ENCODE results near the gene IL17C. TPM values are rescaled to one million over a fixed set of nuclear protein-coding genes. Genes with fewer than 3 reads are reported as not detected.

IL17C gene
- total and polyA plus RNA-seq, 9 of the 15 experiments (the other 6 are each of a cell fraction or from before 2014, with no cell fraction given), result not detected

DNA sequence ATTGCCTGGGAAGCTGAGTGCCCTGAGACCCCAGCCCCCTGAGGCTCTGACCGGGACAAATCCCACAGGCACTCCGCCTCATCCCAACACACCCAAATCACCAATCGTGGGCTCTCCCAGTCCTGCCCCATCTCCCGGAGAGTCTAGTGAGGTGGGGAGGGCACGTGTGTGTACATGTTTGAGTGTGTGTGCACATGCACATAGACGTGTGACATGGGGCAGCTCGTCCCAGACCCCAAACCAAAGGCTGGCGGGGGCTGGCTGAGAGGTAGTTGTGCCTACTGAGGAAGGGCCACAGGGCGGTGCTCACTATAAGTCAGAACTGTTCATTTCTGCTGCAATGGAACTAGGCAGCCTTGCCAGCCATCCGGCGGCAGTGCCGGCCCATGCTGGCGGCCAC is 39.3 kb downstream of the IL17C start (continued):
- TF ChIP-seq SAP30 (IDR thresholded peaks at IDR 0.05; ENCODE audit: borderline replicate concordance, insufficient read depth, low read depth, low read length, poor library complexity, severe bottlenecking), result no peak
- no peak for TF ChIP-seq ZC3H4 (CRISPR knock-in tag; IDR thresholded peaks at IDR 0.05; ENCODE audit: borderline replicate concordance)
- TF ChIP-seq NFYB (IDR thresholded peaks at IDR 0.05; ENCODE audit: extremely low read depth, insufficient read length), result no peak
- TF ChIP-seq, protein P1, sequence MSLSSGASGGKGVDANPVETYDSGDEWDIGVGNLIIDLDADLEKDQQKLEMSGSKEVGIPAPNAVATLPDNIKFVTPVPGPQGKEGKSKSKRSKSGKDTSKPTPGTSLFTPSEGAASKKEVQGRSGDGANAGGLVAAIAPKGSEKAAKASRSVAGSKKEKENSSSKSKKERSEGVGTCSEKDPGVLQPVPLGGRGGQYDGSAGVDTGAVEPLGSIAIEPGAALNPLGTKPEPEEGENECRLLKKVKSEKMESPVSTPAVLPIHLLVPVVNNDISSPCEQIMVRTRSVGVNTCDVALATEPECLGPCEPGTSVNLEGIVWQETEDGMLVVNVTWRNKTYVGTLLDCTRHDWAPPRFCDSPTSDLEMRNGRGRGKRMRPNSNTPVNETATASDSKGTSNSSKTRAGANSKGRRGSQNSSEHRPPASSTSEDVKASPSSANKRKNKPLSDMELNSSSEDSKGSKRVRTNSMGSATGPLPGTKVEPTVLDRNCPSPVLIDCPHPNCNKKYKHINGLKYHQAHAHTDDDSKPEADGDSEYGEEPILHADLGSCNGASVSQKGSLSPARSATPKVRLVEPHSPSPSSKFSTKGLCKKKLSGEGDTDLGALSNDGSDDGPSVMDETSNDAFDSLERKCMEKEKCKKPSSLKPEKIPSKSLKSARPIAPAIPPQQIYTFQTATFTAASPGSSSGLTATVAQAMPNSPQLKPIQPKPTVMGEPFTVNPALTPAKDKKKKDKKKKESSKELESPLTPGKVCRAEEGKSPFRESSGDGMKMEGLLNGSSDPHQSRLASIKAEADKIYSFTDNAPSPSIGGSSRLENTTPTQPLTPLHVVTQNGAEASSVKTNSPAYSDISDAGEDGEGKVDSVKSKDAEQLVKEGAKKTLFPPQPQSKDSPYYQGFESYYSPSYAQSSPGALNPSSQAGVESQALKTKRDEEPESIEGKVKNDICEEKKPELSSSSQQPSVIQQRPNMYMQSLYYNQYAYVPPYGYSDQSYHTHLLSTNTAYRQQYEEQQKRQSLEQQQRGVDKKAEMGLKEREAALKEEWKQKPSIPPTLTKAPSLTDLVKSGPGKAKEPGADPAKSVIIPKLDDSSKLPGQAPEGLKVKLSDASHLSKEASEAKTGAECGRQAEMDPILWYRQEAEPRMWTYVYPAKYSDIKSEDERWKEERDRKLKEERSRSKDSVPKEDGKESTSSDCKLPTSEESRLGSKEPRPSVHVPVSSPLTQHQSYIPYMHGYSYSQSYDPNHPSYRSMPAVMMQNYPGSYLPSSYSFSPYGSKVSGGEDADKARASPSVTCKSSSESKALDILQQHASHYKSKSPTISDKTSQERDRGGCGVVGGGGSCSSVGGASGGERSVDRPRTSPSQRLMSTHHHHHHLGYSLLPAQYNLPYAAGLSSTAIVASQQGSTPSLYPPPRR (CRISPR knock-in tag; IDR thresholded peaks at IDR 0.05; ENCODE audit: borderline replicate concordance), result no peak
- TF ChIP-seq ARID3A (IDR thresholded peaks at IDR 0.05; ENCODE audit: borderline replicate concordance, low read depth, low read length), result no peak
- TF ChIP-seq PCBP2 (IDR thresholded peaks at IDR 0.05; ENCODE audit: low read depth, low read length, poor library complexity, severe bottlenecking), result no peak
- no peak for TF ChIP-seq SMAD2 (IDR thresholded peaks at IDR 0.05; ENCODE audit: low read depth, low read length)

Measured in K562 (cell line).